Nephron progenitor cell (in vitro differentiated cells): ENCODE data around the gene BHMT.
A peak's percentile ranks its signal among the peaks of the same experiment; 100 is the strongest.

Experiments
- DNase-seq: peaks from one replicate; pipeline ENCODE4 v3.0.0; 2021
- H3K27ac Mint-ChIP-seq: 2 replicates; pipeline ENCODE4 v1.8.0; 2021; ENCODE audit warnings: mild to moderate bottlenecking, moderate library complexity, mixed read lengths
- H3K27me3 Mint-ChIP-seq: 2 replicates; pipeline ENCODE4 v1.8.0; 2021; ENCODE audit warnings: mild to moderate bottlenecking, low read depth, mixed read lengths; ENCODE audit not compliant: poor library complexity
- H3K36me3 Mint-ChIP-seq: 2 replicates; pipeline ENCODE4 v1.8.0; 2021; ENCODE audit warnings: low read depth, mixed read lengths
- H3K4me1 Mint-ChIP-seq: 2 replicates; pipeline ENCODE4 v1.8.0; 2021; ENCODE audit warnings: mixed read lengths
- H3K4me3 Mint-ChIP-seq: 2 replicates; pipeline ENCODE4 v1.8.0; 2021; ENCODE audit warnings: mild to moderate bottlenecking, moderate library complexity, mixed read lengths
- H3K9me3 Mint-ChIP-seq: 2 replicates; pipeline ENCODE4 v1.8.0; 2021; ENCODE audit warnings: mild to moderate bottlenecking, moderate library complexity, mixed read lengths
- TF ChIP-seq, protein P1 (sequence below): fragments of 200-600 bp; sonication (generic); IDR thresholded peaks from 2 replicates; pipeline ENCODE4 v1.5.0; 2021; ENCODE audit warnings: antibody characterized with exemption

Gene BHMT

DNA sequence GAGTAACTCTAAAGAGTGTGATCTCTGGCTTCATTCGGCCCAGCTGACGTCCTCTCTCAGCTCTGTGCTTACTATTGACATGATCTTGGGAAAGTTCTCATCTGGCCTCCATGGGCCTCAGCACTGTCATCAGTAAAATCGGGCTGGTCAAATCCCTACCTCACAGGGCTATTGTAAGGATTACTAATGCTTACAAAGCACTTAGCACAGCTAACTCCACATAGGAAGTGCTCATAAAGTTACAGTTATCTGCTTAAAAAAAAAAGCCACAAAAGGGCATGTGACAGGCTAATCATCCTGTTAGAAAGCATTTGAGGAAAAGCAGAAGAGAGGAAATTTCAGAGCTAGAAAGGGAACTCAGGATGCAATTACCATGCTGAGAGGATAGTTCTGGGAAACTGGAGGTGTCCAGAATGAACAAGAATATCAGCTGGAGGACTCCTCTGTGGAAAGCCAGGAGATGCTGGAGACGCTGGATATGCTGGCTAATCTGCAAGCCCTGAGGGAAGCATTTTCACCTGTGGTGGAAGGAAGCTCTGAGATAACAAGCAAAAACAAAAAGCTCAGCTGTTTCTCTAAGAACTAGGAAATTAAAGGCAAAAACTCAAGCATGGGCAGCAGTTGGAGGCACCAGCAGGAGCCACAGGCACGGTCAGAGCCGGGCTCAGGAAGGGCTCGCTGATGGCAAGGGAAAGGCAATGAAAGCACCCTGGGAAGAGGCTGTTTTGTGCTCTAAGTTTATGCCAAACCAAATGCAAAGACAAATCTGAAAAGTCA lies 4.4 kb upstream of the BHMT start:
- no peak overlapping the region for H3K4me3 Mint-ChIP-seq
- peaks cover 47% of the 10 kb centered on the region for H3K27me3 Mint-ChIP-seq
- TF ChIP-seq, protein P1, sequence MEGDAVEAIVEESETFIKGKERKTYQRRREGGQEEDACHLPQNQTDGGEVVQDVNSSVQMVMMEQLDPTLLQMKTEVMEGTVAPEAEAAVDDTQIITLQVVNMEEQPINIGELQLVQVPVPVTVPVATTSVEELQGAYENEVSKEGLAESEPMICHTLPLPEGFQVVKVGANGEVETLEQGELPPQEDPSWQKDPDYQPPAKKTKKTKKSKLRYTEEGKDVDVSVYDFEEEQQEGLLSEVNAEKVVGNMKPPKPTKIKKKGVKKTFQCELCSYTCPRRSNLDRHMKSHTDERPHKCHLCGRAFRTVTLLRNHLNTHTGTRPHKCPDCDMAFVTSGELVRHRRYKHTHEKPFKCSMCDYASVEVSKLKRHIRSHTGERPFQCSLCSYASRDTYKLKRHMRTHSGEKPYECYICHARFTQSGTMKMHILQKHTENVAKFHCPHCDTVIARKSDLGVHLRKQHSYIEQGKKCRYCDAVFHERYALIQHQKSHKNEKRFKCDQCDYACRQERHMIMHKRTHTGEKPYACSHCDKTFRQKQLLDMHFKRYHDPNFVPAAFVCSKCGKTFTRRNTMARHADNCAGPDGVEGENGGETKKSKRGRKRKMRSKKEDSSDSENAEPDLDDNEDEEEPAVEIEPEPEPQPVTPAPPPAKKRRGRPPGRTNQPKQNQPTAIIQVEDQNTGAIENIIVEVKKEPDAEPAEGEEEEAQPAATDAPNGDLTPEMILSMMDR, result no peak

DNA sequence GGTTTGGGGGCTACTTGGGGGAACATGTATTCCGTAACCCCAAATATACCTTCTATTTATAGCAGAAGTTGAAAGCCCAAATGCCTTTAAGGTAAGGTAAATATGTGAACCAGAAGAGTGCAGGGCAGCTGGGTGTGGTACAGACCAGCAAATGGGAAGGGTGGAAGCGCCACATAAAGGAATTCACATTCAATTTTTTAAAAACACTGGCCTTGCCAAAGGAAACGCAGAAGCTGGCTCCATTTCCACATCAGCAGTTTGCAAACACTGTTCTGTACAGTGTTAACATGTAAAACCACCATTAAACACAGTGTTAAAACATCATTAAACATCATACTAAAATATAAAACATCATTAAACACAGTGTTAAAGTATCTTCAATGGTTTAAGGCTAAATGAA lies 3.5 kb upstream of the BHMT start:
- TF ChIP-seq, protein P1, result no peak
- no peak overlapping the region for H3K27ac Mint-ChIP-seq
- H3K27me3 Mint-ChIP-seq, result peaks cover 56% of the 10 kb centered on the region
- H3K36me3 Mint-ChIP-seq, result no peaks in the 10 kb centered on the region
- no peak overlapping the region for H3K4me3 Mint-ChIP-seq
- no peak for DNase-seq
- H3K4me1 Mint-ChIP-seq, result peaks cover 6% of the 10 kb centered on the region
- H3K9me3 Mint-ChIP-seq, result no peaks in the 10 kb centered on the region

More for the DNA sequence above, 4.4 kb upstream of the BHMT start:
- no peak for DNase-seq
- H3K9me3 Mint-ChIP-seq, result peaks cover under 1% of the 10 kb centered on the region
- peaks cover 4% of the 10 kb centered on the region for H3K4me1 Mint-ChIP-seq
- H3K27ac Mint-ChIP-seq, result no peak overlapping the region
- H3K36me3 Mint-ChIP-seq, result no peaks in the 10 kb centered on the region

DNA sequence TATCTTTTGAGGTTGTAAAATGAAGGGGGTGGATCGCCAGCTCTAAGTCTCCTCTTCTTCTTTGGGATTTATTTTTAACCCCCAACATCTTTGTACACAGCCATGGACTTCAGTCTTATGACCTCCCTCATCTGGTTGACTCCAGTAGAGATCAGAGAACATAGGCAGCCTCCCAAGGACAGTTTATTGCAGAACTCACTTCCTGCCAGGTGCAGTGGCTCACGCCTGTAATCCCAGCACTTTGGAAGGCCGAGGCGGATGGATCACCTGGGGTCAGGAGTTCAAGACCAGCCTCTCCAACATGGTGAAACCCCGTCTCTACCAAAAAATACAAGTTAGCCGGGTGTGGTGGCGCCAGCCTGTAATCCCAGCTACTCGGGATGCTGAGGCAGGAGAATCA lies 2.8 kb upstream of the BHMT start:
- no peak overlapping the region for H3K4me3 Mint-ChIP-seq
- H3K4me1 Mint-ChIP-seq, result peaks cover 6% of the 10 kb centered on the region
- no peak for DNase-seq
- TF ChIP-seq, protein P1, result no peak
- H3K27ac Mint-ChIP-seq, result no peak overlapping the region
- H3K27me3 Mint-ChIP-seq, result peaks cover 60% of the 10 kb centered on the region
- H3K9me3 Mint-ChIP-seq, result no peaks in the 10 kb centered on the region
- H3K36me3 Mint-ChIP-seq, result no peaks in the 10 kb centered on the region

DNA sequence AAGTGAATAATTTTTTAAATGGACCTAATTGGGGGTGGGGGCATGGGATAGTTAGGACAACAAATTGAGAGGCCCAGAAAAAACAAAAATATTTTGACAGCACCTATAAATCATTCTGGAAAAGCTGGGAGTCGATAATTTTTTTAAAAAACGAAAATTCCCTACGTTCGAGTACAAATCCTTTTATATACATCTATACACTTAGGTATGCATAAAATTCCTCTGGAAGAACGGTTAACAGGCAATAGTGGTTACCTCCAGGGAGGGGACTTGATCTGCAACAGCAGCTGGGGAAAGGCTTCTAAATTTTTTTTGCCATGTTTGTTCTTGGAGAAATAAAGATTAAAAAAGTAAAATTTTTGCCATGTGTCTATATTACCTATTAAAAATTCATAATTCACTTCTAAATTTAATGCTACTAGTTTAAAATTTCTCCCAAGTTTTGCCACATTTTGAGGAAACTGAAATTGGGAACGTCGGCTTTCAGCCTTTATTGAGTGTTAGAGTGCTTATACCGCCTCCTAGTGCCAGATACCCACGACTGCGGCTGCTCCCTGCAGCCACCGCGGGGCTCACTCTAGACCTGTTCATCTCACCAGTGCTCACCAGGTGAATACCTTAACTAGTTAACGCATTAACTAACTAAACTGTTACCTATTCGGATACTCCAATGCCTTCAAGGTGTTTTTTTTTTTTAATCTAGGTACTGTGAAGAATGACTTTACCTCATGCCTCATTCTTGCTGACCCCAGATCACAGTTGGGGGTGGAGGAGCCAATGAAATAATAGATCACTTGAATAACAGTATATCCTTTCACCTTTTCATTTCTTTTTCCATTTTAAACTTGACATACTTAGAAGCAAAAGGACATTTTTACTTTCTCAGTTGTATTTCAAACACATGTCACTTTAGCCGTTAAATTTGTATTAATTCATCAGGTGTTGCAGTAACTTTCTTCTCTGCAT lies 1.8 kb upstream of the BHMT start:
- DNase-seq, result peak; percentile 19
- H3K36me3 Mint-ChIP-seq, result no peaks in the 10 kb centered on the region
- H3K9me3 Mint-ChIP-seq, result no peaks in the 10 kb centered on the region
- H3K27me3 Mint-ChIP-seq, result peaks cover 69% of the 10 kb centered on the region
- H3K27ac Mint-ChIP-seq, result no peak overlapping the region
- H3K4me1 Mint-ChIP-seq, result peaks cover 6% of the 10 kb centered on the region
- H3K4me3 Mint-ChIP-seq, result no peak overlapping the region
- TF ChIP-seq, protein P1, result peak; percentile 58

DNA sequence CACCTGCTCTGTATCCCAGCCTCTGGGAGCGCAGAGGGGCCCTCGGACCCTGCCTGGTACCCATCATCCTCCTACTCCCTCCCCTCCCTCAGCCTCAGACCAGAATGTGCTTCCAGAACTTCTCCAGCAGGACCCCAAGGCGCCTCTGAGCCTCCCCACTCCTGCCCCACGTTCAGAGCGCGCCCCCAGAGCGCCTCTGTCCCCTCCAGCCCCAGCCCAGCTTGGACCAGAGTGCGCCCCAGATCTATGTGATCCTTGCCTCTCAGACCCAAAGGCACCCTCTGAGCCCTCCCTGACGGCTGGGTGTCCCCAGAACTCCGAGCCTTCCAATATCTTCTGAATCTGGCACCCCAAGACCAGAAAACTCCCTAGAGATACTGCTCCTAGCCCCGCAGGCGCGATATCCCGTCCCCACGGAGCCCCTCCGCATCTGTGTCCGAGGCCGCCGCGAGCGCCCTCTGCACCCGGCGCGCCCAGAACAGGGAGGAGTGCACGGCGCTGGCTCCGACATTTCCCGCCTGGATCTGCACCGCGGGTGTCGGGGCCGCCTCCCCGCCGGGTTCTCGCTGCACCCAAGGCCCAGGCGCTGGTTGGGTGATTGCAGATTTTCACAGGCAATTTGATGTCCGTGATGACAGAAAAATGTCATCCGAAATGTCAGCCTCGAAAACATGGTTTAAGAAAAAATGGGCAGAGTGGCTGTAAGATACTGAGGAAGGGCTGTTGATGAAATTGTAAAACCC lies 522 bp downstream of the BHMT start:
- Mint-ChIP-seq H3K4me1 (peaks cover 6% of the 10 kb centered on the region), H3K9me3 (no peaks in the 10 kb centered on the region), H3K4me3 (peak overlapping the region; percentile 79), H3K27ac (no peak overlapping the region), H3K36me3 (no peaks in the 10 kb centered on the region), H3K27me3 (peaks cover 85% of the 10 kb centered on the region)
- peak; percentile 48 for DNase-seq
- TF ChIP-seq, protein P1, result no peak
